ENCODE data around the gene RAD51B.

DNA sequence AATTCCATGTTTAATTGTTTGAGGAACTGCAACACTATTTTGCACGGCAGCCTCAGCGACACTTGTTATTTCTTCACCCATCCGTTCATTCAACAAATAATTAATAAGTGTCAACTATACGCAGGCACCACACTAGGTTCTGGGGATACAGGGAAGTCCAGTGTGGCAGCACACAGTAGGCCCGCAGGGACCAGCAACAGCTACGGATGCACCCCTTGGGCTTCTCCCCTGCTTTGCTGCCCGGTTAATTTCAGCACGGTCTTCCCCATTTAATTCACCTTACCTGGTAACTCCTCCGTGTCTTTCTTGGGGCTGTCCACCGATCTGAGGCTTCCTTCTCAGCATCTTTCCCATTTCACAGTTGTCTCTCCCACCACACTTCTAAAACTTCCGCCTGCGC lies 925.0 kb downstream of the RAD51B start:
- TF ChIP-seq POLR2A (IDR thresholded peaks at IDR 0.05) (no peak), POLR2AphosphoS5 (IDR thresholded peaks at IDR 0.05) (no peak)
- TF ChIP-seq, protein P1, sequence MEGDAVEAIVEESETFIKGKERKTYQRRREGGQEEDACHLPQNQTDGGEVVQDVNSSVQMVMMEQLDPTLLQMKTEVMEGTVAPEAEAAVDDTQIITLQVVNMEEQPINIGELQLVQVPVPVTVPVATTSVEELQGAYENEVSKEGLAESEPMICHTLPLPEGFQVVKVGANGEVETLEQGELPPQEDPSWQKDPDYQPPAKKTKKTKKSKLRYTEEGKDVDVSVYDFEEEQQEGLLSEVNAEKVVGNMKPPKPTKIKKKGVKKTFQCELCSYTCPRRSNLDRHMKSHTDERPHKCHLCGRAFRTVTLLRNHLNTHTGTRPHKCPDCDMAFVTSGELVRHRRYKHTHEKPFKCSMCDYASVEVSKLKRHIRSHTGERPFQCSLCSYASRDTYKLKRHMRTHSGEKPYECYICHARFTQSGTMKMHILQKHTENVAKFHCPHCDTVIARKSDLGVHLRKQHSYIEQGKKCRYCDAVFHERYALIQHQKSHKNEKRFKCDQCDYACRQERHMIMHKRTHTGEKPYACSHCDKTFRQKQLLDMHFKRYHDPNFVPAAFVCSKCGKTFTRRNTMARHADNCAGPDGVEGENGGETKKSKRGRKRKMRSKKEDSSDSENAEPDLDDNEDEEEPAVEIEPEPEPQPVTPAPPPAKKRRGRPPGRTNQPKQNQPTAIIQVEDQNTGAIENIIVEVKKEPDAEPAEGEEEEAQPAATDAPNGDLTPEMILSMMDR (IDR thresholded peaks at IDR 0.05), result no peak
